LNCaP clone FGC (cell line): ENCODE results near the gene ATL3.
"Not testable (repeated sequence)": the region's sequence is repeated elsewhere in the genome, so short reads cannot be mapped to it uniquely, and the experiment has no call there.

ENCODE experiments used
- DNase-seq: peaks from one replicate; pipeline ENCODE4 v3.0.0-alpha.2; 2011; ENCODE audit warnings: low read depth
- H3K4me3 ChIP-seq: 2 replicates; pipeline ENCODE4 v1.5.1; 2011; ENCODE audit warnings: mild to moderate bottlenecking, low read depth, low read length, control low read depth
- TF ChIP-seq, protein P1 (sequence below): IDR thresholded peaks from 2 replicates; pipeline ENCODE4 v1.5.1; 2012; ENCODE audit warnings: mild to moderate bottlenecking; ENCODE audit not compliant: control insufficient read depth, insufficient read depth; ENCODE audit errors: extremely low read depth

The ATL3 gene

DNA sequence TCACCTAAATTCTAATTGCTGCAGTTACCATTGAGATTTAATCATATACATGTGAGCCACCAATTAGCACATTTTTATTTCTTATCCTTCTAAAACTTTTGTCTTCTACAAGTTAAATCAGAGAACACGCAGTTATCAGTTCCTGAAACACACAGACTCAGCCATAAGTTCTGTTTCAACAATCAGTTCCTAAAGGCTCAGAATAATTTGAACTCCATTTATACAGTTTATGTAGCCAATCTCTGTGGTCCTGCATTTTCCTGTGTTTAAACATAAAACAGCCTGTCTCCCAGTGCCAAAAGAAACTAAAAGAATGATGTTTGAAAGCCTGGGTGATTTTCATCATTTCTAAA, 59.8 kb downstream of the ATL3 start:
- TF ChIP-seq, protein P1, sequence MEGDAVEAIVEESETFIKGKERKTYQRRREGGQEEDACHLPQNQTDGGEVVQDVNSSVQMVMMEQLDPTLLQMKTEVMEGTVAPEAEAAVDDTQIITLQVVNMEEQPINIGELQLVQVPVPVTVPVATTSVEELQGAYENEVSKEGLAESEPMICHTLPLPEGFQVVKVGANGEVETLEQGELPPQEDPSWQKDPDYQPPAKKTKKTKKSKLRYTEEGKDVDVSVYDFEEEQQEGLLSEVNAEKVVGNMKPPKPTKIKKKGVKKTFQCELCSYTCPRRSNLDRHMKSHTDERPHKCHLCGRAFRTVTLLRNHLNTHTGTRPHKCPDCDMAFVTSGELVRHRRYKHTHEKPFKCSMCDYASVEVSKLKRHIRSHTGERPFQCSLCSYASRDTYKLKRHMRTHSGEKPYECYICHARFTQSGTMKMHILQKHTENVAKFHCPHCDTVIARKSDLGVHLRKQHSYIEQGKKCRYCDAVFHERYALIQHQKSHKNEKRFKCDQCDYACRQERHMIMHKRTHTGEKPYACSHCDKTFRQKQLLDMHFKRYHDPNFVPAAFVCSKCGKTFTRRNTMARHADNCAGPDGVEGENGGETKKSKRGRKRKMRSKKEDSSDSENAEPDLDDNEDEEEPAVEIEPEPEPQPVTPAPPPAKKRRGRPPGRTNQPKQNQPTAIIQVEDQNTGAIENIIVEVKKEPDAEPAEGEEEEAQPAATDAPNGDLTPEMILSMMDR, result no peak
- no peak overlapping the region for H3K4me3 ChIP-seq

DNA sequence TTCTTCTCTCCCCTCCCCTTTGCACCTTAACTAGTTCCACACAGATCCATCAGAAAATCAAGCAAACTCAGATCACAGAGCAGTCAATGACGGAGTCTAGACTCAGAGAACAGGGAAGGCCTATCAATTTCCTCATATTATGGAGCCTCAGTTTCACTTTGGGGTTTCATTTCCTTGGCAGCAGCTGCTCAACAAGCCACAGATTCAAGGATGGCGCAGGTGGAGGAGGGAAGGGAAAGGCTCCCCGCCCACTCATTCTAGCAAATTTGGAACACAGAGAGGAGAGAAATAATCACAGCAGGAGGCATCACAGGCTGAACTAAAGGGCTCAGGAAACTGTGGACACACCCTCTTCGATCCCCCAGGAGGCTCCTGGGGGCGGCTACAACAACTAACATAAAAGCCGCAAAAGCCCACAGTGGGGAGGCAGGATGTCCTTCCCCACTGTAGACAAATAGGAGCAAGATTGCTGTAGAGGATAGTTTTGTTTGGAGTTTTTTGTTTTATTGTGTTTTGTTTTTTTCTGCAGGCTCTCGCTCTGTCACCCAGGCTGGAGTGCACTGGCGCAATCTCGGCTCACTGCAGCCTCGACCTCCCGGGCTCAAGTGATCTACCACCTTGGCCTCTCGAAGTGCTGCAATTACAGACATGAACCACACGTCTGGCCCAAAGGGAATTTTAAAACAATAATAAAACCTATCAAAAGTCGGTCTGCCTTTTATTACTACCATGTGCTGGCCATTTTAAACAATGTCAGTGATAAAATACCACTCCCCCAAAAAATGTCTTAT, 60.4 kb downstream of the ATL3 start:
- H3K4me3 ChIP-seq, result no peak overlapping the region
- no peak for DNase-seq
- TF ChIP-seq, protein P1, result no peak

More for the DNA sequence above, 59.8 kb downstream of the ATL3 start:
- no peak for DNase-seq

DNA sequence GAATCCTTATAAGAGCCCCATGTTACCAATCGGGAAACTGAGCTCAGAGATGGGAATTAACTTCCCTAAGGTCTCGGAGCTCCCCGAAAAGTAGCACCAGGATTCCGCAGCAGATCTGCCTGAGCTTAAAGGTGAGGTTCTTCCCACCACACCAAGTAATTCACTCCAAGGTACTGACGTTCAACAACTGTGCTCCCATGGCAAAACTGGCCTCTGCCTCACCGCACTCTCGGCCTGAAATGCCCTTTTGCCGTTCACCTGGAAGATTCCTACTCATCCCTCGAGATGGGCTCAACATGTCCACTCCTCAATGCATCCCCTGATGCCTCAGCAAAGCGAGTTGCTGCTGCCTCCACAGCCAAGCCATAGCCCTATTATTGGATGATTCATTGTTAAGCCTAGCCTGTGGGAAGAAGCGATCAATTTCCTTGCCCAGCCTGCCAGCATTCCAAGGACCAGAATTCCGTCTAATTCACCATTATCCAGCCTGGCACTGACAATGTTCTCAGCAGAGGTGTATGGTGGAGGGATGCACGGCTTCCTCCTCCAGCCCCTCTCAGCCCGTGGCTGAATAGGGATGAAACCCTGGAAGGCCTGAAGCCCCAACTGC, 61.1 kb downstream of the ATL3 start:
- DNase-seq, result no peak
- H3K4me3 ChIP-seq, result no peak overlapping the region
- TF ChIP-seq, protein P1, result no peak

DNA sequence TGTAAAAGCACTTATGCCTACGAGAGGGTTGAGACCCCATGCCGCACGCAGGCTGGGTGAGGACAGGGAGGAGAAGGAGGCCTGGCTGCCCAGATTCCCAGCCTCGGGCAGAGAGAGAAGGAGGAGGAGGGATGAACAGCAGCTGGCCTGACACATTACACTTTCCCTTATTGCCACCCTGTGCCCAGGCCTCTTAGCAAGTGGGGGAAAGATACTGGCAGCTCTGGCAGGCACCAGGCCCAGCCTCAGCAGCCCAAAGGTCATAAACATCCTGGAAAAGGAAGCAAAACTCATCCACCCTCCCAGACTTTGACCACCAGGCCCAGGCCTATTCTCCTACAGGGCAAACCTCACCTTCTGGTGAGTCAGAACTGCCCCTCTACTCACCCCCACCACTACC, 61.6 kb downstream of the ATL3 start:
- no peak overlapping the region for H3K4me3 ChIP-seq
- DNase-seq, result no peak
- TF ChIP-seq, protein P1, result no peak

DNA sequence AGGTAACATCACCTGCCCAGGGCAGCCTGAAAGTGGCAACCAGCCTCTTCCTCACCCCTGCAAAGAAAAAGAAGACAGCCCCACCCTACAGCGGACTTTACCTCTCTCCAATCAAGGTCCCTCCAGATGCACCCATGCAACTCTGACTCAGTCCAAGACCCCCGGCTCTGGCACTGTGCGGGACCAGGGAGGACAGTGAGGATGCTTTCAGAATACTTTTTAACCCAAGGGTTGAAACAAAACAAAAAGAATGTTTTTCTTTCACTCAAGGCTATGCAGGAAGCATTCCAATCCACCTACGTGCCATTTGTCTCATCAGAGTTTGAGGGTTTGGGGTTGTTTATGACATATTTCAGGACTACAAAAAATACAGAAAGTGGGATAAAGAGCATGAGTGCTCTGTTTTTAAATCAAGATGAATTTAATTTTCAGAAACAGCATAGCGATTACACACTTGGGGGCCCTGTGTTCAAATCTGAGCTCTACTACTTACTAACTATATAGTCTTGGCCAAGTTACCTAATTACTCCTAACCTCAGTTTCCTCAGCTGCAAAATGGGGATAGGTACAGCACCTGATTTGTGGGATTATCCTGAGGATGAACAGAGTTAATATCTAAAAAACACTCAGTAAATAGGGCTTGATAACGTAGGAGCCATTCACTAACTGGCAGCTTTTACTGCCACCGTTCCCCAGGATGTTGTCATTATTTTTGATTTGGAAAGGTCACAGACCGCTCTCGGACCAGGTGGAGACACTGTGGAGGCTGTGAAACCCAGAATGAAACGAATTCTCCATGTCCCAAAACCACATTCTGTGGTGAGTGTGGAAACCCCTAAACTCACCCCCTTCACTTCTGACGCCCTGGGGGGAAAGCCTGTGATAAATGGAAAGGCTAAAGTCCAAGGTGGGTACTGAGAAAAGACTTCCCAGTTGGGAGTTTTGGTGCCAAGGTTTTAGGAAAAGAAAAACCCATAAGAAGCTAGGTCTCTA, 62.5 kb downstream of the ATL3 start:
- no peak overlapping the region for H3K4me3 ChIP-seq
- TF ChIP-seq, protein P1, result no peak
- no peak for DNase-seq

DNA sequence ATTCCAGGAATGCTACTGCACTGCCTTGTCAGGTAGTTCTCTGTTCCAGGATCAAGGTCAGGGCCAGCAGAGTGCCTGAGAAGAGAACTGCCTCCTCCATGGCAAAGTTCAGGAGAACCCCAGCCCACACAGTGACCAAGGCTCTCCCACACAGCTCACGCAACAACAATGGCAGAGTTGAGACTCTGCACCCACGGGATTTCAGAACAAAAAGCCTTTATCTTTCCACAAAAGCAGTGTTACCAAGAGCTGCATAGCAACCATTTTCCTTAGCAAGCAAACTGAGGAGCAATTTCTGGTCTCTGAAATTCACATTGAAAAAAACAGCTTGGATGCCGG, 68.0 kb downstream of the ATL3 start:
- H3K4me3 ChIP-seq, result no peak overlapping the region
- TF ChIP-seq, protein P1, result no peak
- DNase-seq, result no peak

DNA sequence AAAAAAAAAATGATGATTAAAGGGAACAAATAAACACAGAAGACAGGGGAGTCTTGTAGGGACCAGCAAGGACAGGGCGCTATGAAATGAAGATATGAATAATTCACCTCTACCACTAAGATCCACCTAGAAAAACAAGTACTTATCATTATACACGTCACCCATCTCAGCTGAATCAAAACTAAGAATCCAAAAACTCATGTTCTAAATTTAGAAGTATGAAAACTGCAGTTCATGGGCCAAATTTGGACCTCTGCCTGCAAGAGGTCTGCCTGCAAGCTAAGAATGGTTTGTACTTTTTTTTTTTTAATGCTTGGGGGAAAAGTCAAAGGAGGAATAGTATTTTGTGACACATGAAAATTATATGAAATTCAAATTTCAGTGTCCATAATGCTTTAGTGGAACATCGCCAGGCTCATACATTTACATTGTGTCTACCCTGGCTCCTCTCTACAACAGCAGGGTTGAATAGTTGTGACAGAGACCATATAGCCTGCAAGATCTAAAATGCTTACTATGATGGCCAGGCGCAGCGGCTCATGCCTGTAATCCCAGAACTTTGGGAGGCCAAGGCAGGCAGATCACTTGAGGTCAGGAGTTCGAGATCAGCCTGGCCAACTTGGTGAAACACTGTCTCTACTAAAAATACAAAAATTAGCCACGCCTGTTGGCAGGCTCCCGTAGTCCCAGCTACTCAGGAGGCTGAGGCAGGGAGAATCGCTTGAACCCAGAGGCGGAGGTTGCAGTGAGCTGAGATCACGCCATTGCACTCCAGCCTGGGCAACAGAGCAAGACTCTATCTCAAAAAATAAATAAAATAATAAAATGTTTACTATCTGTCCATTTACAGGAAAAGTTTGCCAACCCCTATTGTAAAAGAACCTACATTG, 68.6 kb downstream of the ATL3 start:
- not testable (repeated sequence) for DNase-seq, H3K4me3 ChIP-seq
